Renal cortex interstitium (tissue), 11 donors: ENCODE data around the gene CDKN3. TPM values are rescaled to one million over a fixed set of nuclear protein-coding genes. Genes with fewer than 3 reads are reported as not detected.
"Not testable (repeated sequence)": the region's sequence is repeated elsewhere in the genome, so short reads cannot be mapped to it uniquely, and the experiment has no call there.

Experiments
- DNase-seq, 11 donors: peaks; one replicate each; pipeline ENCODE4 v3.0.0-alpha.2; 2013; ENCODE audit warnings: low read depth in 9 of 11, low spot score in 4 of 11; ENCODE audit errors: extremely low read depth in 1 of 11
- polyA plus RNA-seq, 3 donors: library from polyadenylated mRNA; unstranded; fragments of 120-200 nt; gene quantifications; one replicate each; pipeline ENCODE4 v1.2.1, GENCODE V29; 2013; ENCODE audit not compliant: insufficient read length in 3 of 3

CDKN3 gene
- polyA plus RNA-seq, 3 donors, result 15.8 to 30.2 (median 28.7) TPM

- no peak for DNase-seq
These were observed 32.0 kb upstream of the CDKN3 start for GRCh38 chr14:54364555-54365415.

- peak in 5 of 11 donors; percentile 26 to 50 (median 37) for DNase-seq
These were observed 29.8 kb upstream of the CDKN3 start for GRCh38 chr14:54366736-54367735.

DNA sequence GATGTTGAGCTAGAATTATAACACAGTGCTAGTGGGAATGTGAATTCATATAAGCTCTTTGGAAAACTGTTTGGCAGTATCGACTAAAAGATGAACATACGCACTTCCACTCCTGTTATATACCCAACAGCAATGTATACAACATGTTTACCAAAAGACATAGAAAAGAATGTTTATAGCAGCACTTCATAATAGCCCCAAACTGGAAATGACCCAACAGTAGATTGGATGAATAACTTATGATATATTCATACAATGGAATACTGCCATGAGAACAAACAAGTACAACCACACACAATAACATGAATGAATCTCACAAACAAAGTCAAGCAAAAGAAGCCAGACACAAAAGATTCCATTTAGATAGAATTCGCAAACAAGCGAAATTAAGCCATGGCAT, 28.5 kb upstream of the CDKN3 start:
- no peak for DNase-seq

DNA sequence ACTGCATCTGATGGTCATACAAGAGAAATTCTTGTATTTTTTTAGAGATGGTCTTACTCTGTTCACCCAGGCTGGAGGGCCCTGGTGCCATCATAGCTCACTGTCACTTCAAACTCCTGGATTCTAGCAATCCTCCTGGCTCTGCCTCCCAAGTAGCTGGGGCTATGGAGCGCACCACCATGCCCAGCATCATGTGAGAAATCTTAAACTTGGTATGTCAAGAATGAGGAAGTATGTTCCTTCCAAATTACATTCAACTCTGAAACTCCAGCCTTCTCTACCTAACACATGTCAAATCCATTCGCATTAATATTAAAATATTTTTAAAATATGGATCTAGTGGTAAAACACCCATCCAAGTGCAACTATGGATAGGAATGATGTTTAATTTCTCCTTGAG, 27.5 kb upstream of the CDKN3 start:
- no peak for DNase-seq

DNA sequence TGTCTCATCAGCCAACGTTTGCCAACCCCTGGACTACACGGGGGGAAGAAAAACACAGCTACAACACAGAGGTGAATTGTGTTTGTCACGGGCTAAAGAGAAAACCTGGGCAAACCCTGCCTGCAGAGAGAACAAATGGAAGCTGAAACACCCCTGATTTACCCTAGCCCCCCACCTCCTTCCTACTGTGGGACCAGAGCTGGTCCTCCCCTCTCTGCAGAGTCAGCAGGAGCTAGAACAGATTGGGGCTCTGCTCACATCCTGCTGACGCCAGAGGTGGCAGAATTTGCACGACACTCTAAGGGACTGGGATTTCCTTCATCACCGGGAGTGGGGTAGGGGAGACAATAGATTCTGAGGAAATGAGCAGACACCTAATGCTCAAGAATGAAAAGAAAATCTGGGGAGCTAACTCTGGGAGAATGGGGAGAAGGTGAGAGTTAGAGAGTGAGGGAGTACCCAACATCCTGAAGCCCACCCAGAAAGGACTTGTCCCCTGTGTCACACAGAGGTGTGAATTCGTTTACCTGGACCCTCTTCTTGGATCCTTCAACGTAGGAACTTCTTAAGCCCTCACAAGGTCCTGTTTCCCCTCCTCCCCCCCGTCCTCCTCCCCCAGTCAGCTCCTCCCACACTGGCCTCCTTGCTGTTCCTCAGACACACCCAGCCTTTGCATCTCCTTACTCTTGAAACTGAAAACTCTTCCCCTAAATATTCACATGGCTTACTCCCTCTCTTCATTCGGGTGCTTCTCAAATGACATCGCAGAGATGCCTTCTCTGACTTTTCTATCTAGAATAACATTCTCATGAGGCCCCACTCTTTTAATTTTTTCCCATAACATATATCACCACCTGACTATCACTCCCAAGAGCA, 26.2 kb upstream of the CDKN3 start:
- no peak for DNase-seq

DNA sequence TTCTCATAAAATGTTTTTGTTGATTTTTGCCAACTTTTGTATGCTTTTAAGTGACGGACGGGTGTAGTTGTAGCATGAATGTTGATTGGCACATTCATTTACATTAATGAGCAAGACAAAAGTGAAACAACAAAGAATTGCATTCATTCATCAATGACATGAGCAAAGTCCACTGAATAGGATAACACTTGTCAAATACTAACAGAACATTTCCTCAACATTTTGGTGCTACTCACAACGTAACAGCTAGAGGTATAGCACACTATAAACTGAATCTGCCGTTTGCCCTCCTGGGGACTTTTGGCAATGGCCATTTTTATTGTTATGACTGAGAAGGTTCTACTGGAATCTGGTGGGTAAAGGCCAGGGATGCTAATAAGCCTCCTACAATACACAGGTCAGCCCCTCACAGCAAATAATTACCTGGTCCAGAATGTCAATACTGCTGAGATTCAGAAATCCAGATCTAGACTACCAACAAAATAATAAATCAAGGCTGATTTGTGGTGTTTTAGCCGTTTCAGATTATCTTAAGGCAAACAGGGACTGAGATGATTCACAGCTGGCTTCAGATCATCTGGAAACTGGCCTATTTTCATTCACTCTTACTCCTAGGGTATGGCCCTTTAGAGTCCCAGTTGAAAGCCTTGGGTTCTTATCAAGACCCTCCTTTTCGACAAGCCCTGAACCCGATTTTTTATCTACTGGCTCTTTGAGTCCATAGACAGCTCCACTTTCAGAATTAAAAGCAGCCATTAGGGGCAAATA, 22.5 kb upstream of the CDKN3 start:
- DNase-seq, result no peak

DNA sequence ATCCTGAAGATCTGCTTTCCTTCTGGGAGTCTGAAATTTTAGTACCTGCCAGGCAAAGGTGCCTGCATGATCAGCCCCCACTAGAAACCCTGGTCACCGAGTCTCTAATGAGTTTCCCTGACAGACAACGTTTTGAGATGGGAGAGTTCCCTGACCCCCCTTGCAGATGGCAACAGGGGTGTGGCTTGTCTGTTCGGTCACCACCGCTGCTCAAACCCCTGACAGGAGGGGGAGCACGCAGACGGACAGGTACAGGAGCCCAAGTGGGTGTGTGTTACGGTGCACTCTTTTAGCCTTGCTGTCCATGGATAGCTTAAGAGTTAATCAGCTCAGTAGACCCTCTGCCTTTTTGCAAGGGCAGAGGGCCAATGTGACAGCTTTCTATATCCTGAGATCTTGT, 19.3 kb upstream of the CDKN3 start:
- no peak for DNase-seq

- DNase-seq, result not testable (repeated sequence)
These were observed 17.9 kb upstream of the CDKN3 start for GRCh38 chr14:54378893-54379292.

DNA sequence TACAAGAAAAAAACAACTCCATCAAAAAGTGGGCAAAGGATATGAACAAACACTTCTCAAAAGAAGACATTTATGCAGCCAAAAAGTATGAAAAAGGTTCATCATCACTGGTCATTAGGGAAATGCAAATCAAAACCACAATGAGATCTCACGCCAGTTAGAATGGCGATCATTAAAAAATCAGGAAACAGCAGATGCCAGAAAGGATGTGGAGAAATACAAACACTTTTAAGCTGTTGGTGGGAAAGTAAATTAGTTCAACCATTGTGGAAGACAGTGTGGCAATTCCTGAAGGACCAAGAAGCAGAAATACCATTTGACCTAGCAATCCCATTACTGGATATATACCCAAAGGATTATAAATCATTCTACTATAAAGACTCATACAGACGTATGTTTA, 16.2 kb upstream of the CDKN3 start:
- not testable (repeated sequence) for DNase-seq

GRCh38 chr14:54381821-54382220, 15.0 kb upstream of the CDKN3 start:
- DNase-seq, result no peak

DNA sequence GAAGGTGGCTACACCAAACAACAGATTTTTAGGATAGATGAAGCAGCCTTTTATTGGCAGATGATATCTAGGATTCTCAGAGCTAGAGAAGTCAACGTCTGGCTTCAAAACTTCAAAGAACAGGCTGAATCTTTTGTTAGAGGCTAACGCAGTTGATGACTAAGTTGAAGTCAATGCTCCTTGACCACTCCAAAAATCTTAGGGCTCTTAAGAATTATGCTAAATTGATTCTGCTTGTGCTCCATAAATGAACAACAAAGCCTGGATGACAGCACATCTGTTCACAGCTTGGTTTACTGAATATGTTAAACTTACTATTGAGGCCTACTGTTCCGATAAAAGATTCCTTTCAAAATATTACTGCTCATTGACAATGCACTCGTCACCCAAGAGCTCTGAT, 13.0 kb upstream of the CDKN3 start:
- DNase-seq, result no peak

DNA sequence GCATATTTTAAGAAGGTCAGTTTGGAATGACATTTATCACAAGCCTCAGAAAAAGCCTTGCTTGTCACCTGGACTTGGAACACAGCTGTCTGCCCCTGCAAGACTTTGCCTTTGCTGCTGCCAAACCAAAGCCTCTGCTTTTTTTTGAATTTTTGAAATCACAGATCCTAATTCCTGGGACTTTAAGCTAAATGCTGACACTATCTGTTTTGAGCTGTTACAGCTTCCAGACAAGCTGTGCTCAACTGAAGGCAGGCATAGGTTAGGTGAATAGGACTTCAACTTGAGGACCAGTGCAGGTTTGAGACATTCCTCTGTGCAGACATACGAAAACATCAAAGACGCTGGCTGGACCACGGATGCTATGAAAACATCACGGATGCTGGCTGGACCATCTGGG, 11.3 kb upstream of the CDKN3 start:
- no peak for DNase-seq

DNA sequence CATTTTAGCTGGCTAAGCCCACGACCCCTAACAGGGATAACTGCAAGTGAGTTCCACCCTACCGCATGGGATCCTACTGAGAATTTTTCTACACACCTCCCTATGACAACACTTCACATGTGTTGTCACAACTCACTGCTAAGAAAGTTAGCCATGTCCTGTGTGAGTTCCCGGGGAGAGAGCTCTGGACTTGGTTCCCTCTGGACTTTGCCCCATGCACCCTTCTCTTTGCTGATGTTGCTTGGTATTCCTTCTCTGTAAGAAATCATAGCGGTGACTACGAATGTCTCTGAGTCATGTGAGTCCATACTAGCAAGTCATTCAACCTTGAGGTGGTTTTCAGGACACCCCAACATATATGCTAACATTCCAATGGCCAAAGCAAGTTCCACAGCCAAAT, 9.5 kb upstream of the CDKN3 start:
- peak in 1 of 11 donors; percentile 37 for DNase-seq

- no peak for DNase-seq
These were observed 4.5 kb upstream of the CDKN3 start for GRCh38 chr14:54392131-54392859.

GRCh38 chr14:54392986-54393884, 3.6 kb upstream of the CDKN3 start:
- not testable (repeated sequence) for DNase-seq

DNA sequence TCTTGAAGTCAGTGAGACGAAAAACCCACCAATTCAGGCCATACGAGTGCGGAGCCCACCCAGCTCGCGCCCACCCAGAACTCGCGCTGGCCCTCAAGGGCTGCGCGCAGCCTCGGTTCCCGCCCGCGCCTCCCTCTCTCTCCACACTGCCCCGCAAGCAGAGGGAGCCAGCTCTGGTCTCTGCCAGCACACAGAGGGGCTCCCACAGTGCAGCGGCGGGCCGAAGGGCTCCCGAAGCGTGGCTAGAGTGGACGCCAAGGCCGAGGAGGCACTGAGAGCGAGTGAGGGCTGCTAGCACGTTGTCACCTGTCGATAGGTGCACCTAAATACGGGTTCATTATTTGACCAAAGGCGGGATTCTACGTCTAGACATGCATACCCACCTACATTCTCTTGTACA, 2.2 kb upstream of the CDKN3 start:
- DNase-seq, result no peak

DNA sequence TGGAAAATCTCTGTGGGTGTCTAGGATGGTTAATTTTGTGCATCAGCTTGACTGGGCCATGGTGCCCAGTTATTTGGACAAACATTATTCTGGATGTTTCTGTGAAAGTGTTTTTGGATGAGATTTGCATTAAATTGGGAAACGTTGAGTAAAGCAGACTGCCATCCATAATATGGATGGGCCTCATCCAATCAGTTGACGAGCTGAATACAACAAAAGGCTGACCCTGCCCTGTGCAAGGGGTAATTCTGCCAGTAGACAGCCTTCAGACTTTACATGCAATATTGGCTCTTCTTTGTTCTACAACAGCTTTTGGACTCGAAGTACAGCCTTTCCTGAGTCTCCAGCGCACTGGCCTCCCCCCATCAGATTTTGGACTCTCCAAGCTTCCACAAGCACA, 1.5 kb upstream of the CDKN3 start:
- DNase-seq, result no peak
